ENCODE results near the gene GRK3. TPM values are rescaled to one million over a fixed set of nuclear protein-coding genes. Genes with fewer than 3 reads are reported as not detected.
"Not testable (repeated sequence)": the region's sequence is repeated elsewhere in the genome, so short reads cannot be mapped to it uniquely, and the experiment has no call there.

GRK3 gene
- total and polyA plus RNA-seq, 4 experiments from 2014 or later: 0.11 to 3.2 (median 1.5) TPM

DNA sequence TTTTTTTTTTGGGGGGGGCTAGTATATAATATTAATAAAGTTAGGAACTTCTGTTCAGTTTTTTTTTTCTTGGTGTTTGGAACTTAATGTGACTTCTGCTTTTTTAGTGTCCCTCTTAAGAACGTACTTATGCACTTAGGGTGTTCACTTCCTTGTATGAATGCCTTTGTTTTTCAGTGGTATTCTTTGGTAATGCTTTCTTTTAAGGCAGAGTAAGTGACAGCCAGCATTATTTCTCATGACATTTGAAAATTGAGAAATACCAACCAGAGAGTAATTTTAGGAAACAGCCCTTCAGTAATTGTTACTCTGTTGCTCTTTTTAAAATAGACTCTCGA, 2.4 kb downstream of the GRK3 start:
- Histone ChIP-seq H3K9me3 (ENCODE audit: control insufficient read depth in 1 of 2, low read length in 2 of 2) (no peaks in the 10 kb centered on the region), H3K4me1 (ENCODE audit: insufficient read depth, low read length) (peaks cover 18% of the 10 kb centered on the region), H3K4me3 (ENCODE audit: low read length in 2 of 2) (no peak overlapping the region), H3K27ac (ENCODE audit: low read depth, low read length) (no peak overlapping the region), H3K36me3 (ENCODE audit: insufficient read depth, low read length) (no peaks in the 10 kb centered on the region), H3K27me3 (ENCODE audit: insufficient read depth, low read length) (no peaks in the 10 kb centered on the region)
- no peak overlapping the region for H3K27ac Mint-ChIP-seq
- intact Hi-C loops (cut with micrococcal nuclease): loop anchor here (10.0 kb wide), 1 partner anchor 138 kb away; no protein-coding TSS in a partner anchor
- H3K9me3 Mint-ChIP-seq: no peaks in the 10 kb centered on the region
- H3K27me3 Mint-ChIP-seq: peaks cover 5 to 15% of the 10 kb centered on the region in 2 donors
- no peak for DNase-seq
- peaks cover 14 to 26% (median 21%) of the 10 kb centered on the region in 4 donors for H3K4me1 Mint-ChIP-seq
- CTCF ChIA-PET (ENCODE audit: partially characterized antibody): no interaction called here
- POLR2A ChIA-PET (ENCODE audit: partially characterized antibody): no interaction called here
- H3K4me3 Mint-ChIP-seq: peak overlapping the region in 1 of 8 donors; percentile 51
- H3K36me3 Mint-ChIP-seq: peaks cover 0 to 4% of the 10 kb centered on the region in 2 donors

DNA sequence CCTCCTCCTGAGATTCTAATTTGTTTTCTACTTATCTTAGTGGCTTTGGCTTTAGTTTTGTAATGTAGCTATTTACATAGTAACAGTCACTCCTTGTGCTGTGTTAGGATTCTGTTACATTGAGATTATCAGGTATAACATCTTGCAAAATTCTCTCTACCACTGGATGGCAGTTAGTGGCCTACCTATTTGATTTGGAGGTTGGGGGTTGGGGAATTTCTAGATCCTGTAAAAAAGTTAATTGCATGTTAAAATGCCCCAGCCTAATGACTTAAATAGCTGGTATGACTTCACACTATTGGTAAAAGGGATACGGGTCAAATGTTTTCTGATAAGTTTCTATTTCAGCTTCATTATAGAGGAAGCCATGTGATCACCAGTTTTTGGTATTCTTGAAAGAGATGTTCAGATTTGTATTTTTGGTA, 2.8 kb downstream of the GRK3 start:
- Mint-ChIP-seq H3K4me3 (no peak overlapping the region), H3K27me3 (peaks cover 5 to 18% of the 10 kb centered on the region in 2 donors)
- POLR2A ChIA-PET (ENCODE audit: partially characterized antibody): no interaction called here

DNA sequence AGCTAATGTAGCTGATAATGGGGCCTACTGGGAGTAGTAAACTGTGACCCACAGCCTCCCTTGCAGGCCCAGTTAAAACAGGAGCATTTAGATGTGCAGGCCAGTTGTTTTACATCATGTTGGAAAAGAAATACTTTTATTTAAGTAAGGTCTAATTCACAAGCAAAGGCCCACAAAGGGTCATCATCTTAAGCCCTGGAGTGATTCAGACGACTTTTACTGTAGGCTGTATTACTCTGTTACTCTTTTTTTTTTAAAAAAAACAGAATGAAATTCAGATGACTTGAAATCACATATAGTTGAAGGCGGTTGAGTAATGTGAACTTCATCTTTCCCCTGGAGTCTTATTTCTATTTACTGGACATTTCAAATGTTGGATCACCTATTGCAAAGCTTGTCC, 3.6 kb downstream of the GRK3 start:
- H3K4me3 Mint-ChIP-seq; CTCF ChIA-PET (ENCODE audit: partially characterized antibody); H3K9me3 ChIP-seq (ENCODE audit: control insufficient read depth in 1 of 2, low read length in 2 of 2); H3K4me3 ChIP-seq (ENCODE audit: low read length in 2 of 2); DNase-seq; H3K27ac ChIP-seq (ENCODE audit: low read depth, low read length); H3K27ac Mint-ChIP-seq; POLR2A ChIA-PET (ENCODE audit: partially characterized antibody); H3K9me3 Mint-ChIP-seq; H3K27me3 ChIP-seq (ENCODE audit: insufficient read depth, low read length); H3K36me3 Mint-ChIP-seq; H3K36me3 ChIP-seq (ENCODE audit: insufficient read depth, low read length): not testable (repeated sequence)
- peaks cover 18% of the 10 kb centered on the region for H3K4me1 ChIP-seq (ENCODE audit: insufficient read depth, low read length)
- peaks cover 6 to 23% of the 10 kb centered on the region in 2 donors for H3K27me3 Mint-ChIP-seq
- intact Hi-C loops (cut with micrococcal nuclease): loop anchor here (10.0 kb wide), 1 partner anchor 137 kb away; no protein-coding TSS in a partner anchor
- H3K4me1 Mint-ChIP-seq: peaks cover 13 to 26% (median 21%) of the 10 kb centered on the region in 4 donors

More for the DNA sequence above, 2.8 kb downstream of the GRK3 start:
- no peak for DNase-seq
- Histone ChIP-seq H3K27ac (ENCODE audit: low read depth, low read length) (no peak overlapping the region), H3K27me3 (ENCODE audit: insufficient read depth, low read length) (no peaks in the 10 kb centered on the region), H3K36me3 (ENCODE audit: insufficient read depth, low read length) (no peaks in the 10 kb centered on the region), H3K4me3 (ENCODE audit: low read length in 2 of 2) (no peak overlapping the region), H3K4me1 (ENCODE audit: insufficient read depth, low read length) (peaks cover 18% of the 10 kb centered on the region), H3K9me3 (ENCODE audit: control insufficient read depth in 1 of 2, low read length in 2 of 2) (no peaks in the 10 kb centered on the region)
- CTCF ChIA-PET (ENCODE audit: partially characterized antibody): no interaction called here
- no peak overlapping the region for H3K27ac Mint-ChIP-seq
- no peaks in the 10 kb centered on the region for H3K9me3 Mint-ChIP-seq
- H3K4me1 Mint-ChIP-seq: peaks cover 14 to 26% (median 21%) of the 10 kb centered on the region in 4 donors
- intact Hi-C loops (cut with micrococcal nuclease): loop anchor here (10.0 kb wide), 1 partner anchor 138 kb away; no protein-coding TSS in a partner anchor
- peaks cover 0 to 4% of the 10 kb centered on the region in 2 donors for H3K36me3 Mint-ChIP-seq

DNA sequence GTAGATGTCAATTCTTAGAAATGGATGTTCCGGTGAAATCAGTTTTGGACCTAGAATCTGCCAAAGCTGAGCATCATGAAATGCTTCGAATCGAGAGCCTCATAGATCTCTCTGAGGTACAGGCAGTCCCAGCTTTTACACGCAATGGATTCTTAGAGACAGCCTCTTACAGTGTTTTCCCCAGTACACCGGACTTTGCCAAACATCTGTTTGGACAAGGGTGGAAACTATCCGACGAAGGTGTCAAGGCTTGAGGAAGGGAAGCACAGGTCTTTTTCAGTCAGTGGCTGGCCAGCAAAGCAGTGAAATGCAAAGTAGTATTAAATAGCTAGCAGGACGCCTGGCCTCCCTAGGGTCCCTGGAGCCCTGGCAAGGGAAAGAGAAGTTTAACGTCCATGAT, 4.9 kb downstream of the GRK3 start:
- Histone ChIP-seq H3K27me3 (ENCODE audit: insufficient read depth, low read length) (no peaks in the 10 kb centered on the region), H3K36me3 (ENCODE audit: insufficient read depth, low read length) (no peaks in the 10 kb centered on the region), H3K27ac (ENCODE audit: low read depth, low read length) (no peak overlapping the region), H3K4me1 (ENCODE audit: insufficient read depth, low read length) (peaks cover 8% of the 10 kb centered on the region), H3K9me3 (ENCODE audit: control insufficient read depth in 1 of 2, low read length in 2 of 2) (no peaks in the 10 kb centered on the region), H3K4me3 (ENCODE audit: low read length in 2 of 2) (no peak overlapping the region)
- POLR2A ChIA-PET (ENCODE audit: partially characterized antibody): no interaction called here
- Mint-ChIP-seq H3K4me1 (peaks cover 6 to 13% (median 10%) of the 10 kb centered on the region in 4 donors), H3K27ac (no peak overlapping the region), H3K9me3 (no peaks in the 10 kb centered on the region), H3K36me3 (peaks cover 0 to 2% of the 10 kb centered on the region in 2 donors), H3K4me3 (no peak overlapping the region), H3K27me3 (peaks cover 4 to 23% of the 10 kb centered on the region in 2 donors)
- DNase-seq: no peak
- CTCF ChIA-PET (ENCODE audit: partially characterized antibody): no interaction called here
- intact Hi-C loops (cut with micrococcal nuclease): loop anchor here (10.0 kb wide), 1 partner anchor 135 kb away; no protein-coding TSS in a partner anchor

DNA sequence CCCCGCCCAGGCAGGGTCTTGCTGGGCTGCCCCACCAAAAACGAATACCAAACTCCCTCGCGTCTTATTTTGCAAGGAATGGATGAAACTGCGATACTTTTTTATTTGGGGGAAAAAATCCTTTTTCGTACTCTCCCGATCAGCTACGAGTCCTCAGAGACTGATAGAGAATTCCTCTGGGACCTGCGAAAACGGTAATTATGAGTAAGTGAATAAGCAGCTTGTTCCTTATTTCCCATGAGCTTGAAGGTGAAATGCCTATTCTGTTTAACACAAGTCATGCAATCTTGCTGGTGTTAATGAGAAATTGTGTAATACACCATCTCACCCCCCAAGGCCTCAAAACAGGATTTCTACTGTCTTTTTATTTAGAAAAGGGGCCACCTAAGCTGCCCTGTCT, 5.5 kb downstream of the GRK3 start:
- intact Hi-C loops (cut with micrococcal nuclease): loop anchor here (10.0 kb wide), 1 partner anchor 135 kb away; no protein-coding TSS in a partner anchor
- H3K36me3 Mint-ChIP-seq: peaks cover 0 to 2% of the 10 kb centered on the region in 2 donors
- Histone ChIP-seq H3K4me1 (ENCODE audit: insufficient read depth, low read length) (peaks cover 8% of the 10 kb centered on the region), H3K4me3 (ENCODE audit: low read length in 2 of 2) (no peak overlapping the region), H3K36me3 (ENCODE audit: insufficient read depth, low read length) (no peaks in the 10 kb centered on the region), H3K27ac (ENCODE audit: low read depth, low read length) (no peak overlapping the region), H3K27me3 (ENCODE audit: insufficient read depth, low read length) (no peaks in the 10 kb centered on the region), H3K9me3 (ENCODE audit: control insufficient read depth in 1 of 2, low read length in 2 of 2) (no peaks in the 10 kb centered on the region)
- H3K4me3 Mint-ChIP-seq: no peak overlapping the region
- peaks cover 6 to 13% (median 10%) of the 10 kb centered on the region in 4 donors for H3K4me1 Mint-ChIP-seq
- no peaks in the 10 kb centered on the region for H3K9me3 Mint-ChIP-seq
- ChIA-PET POLR2A (ENCODE audit: partially characterized antibody) (no interaction called here), CTCF (ENCODE audit: partially characterized antibody) (no interaction called here)
- H3K27ac Mint-ChIP-seq: no peak overlapping the region
- DNase-seq: no peak
- H3K27me3 Mint-ChIP-seq: peaks cover 8 to 23% of the 10 kb centered on the region in 2 donors

DNA sequence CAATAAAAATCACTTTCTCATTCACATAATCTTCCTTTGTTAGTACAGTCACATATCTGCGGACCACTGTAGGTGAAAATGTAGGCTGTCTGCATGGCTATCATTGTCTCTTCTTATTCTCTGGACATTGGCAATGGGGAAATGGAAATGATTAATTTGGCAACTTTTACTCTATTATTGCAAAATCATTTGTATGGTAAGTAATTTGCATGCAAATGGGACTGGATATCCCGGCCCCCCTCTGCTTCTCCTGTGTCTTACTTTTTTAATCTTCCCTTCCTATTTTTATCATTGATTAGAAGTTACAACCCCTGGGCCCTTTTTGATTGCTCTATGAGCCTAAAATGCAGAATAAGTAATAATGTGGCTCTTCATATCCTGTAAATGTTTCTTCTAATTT, 6.0 kb downstream of the GRK3 start:
- Mint-ChIP-seq H3K36me3 (peaks cover 0 to under 1% of the 10 kb centered on the region in 2 donors), H3K27ac (no peak overlapping the region), H3K9me3 (no peaks in the 10 kb centered on the region), H3K4me3 (no peak overlapping the region), H3K27me3 (peaks cover 6 to 21% of the 10 kb centered on the region in 2 donors), H3K4me1 (peaks cover 4 to 10% (median 7%) of the 10 kb centered on the region in 4 donors)
- no peak for DNase-seq
- Histone ChIP-seq H3K4me3 (ENCODE audit: low read length in 2 of 2) (no peak overlapping the region), H3K36me3 (ENCODE audit: insufficient read depth, low read length) (no peaks in the 10 kb centered on the region), H3K27ac (ENCODE audit: low read depth, low read length) (no peak overlapping the region), H3K4me1 (ENCODE audit: insufficient read depth, low read length) (peaks cover 4% of the 10 kb centered on the region), H3K27me3 (ENCODE audit: insufficient read depth, low read length) (no peaks in the 10 kb centered on the region), H3K9me3 (ENCODE audit: control insufficient read depth in 1 of 2, low read length in 2 of 2) (no peaks in the 10 kb centered on the region)
- POLR2A ChIA-PET (ENCODE audit: partially characterized antibody): no interaction called here
- CTCF ChIA-PET (ENCODE audit: partially characterized antibody): no interaction called here
- intact Hi-C loops (cut with micrococcal nuclease): no loop called here

DNA sequence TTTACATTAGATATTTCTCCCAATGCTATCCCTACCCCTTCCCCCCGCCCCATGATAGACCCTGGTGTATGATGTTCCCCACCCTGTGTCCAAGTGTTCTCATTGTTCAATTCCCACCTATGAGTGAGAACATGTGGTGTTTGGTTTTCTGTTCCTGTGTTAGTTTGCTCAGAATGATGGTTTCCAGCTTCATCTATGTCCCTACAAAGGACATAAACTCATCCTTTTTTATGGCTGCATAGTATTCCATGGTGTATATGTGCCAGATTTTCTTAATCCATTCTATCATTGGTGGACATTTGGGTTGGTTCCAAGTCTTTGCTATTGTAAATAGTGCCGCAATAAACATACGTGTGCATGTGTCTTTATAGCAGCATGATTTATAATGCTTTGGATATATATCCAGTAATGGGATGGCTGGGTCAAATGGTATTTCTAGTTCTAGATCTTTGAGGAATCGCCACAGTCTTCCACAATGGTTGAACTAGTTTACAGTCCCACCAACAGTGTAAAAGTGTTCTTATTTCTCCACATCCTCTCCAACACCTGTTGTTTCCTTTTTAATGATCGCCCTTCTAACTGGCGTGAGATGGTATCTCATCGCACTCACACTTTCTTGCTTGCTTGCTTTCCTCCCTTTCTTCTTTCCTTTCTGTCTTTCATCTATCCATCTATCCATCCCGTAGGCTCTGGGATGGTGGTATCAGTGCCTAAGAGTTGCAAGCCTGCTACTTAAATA, 7.7 kb downstream of the GRK3 start:
- H3K4me3 ChIP-seq (ENCODE audit: low read length in 2 of 2); H3K4me1 ChIP-seq (ENCODE audit: insufficient read depth, low read length); H3K36me3 ChIP-seq (ENCODE audit: insufficient read depth, low read length); intact Hi-C loops (cut with micrococcal nuclease); H3K36me3 Mint-ChIP-seq; H3K27ac Mint-ChIP-seq; H3K4me3 Mint-ChIP-seq; H3K27ac ChIP-seq (ENCODE audit: low read depth, low read length); DNase-seq; H3K9me3 Mint-ChIP-seq; H3K9me3 ChIP-seq (ENCODE audit: control insufficient read depth in 1 of 2, low read length in 2 of 2); POLR2A ChIA-PET (ENCODE audit: partially characterized antibody); H3K4me1 Mint-ChIP-seq; CTCF ChIA-PET (ENCODE audit: partially characterized antibody); H3K27me3 ChIP-seq (ENCODE audit: insufficient read depth, low read length): not testable (repeated sequence)
- peaks cover 6 to 16% of the 10 kb centered on the region in 2 donors for H3K27me3 Mint-ChIP-seq
